GM23338 (cell line): ENCODE results near the gene SH3TC2. TPM values are rescaled to one million over a fixed set of nuclear protein-coding genes. Genes with fewer than 3 reads are reported as not detected.

Experiments
- ATAC-seq: fragments of 200-7000 bp; cut with Tn5 transposase; 3 replicates; pipeline ENCODE4 v1.9.1; 2020
- DNase-seq: peaks from one replicate; pipeline ENCODE4 v3.0.0-alpha.2; 2015; ENCODE audit warnings: low spot score
- H2AFZ ChIP-seq: fragments of 200-600 bp; sonication (generic); 2 replicates; pipeline ENCODE4 v1.8.0; 2016; ENCODE audit warnings: antibody characterized with exemption, mild to moderate bottlenecking, moderate library complexity
- H3F3A ChIP-seq: fragments of 200-600 bp; sonication (generic); replicated peaks from 2 replicates; pipeline ENCODE4 v1.8.0; 2017; ENCODE audit warnings: antibody characterized with exemption, mixed run types, low read depth
- H3K27ac ChIP-seq: fragments of 200-600 bp; sonication (generic); 2 replicates; pipeline ENCODE4 v1.6.1; 2016; ENCODE audit warnings: low read depth
- H3K27me3 ChIP-seq: fragments of 200-600 bp; sonication (generic); 2 replicates; pipeline ENCODE4 v1.8.0; 2016; ENCODE audit warnings: mild to moderate bottlenecking, mixed run types, moderate library complexity; ENCODE audit not compliant: insufficient read depth
- H3K36me3 ChIP-seq: fragments of 200-600 bp; sonication (generic); 2 replicates; pipeline ENCODE4 v1.8.0; 2016; ENCODE audit warnings: mild to moderate bottlenecking; ENCODE audit not compliant: insufficient read depth
- H3K4me1 ChIP-seq: fragments of 200-600 bp; sonication (generic); 2 replicates; pipeline ENCODE4 v1.8.0; 2016; ENCODE audit warnings: mild to moderate bottlenecking, moderate library complexity; ENCODE audit not compliant: insufficient read depth
- H3K4me2 ChIP-seq: fragments of 200-600 bp; sonication (generic); 2 replicates; pipeline ENCODE4 v1.7.1; 2017; ENCODE audit warnings: mixed run types
- H3K4me3 ChIP-seq: fragments of 200-600 bp; sonication (generic); 2 replicates; pipeline ENCODE4 v1.6.1; 2016; ENCODE audit warnings: mixed run types
- H3K79me2 ChIP-seq: fragments of 200-600 bp; sonication (generic); replicated peaks from 2 replicates; pipeline ENCODE4 v1.8.0; 2017; ENCODE audit warnings: mild to moderate bottlenecking; ENCODE audit not compliant: insufficient read depth
- H3K9me2 ChIP-seq: fragments of 200-600 bp; sonication (generic); 2 replicates; pipeline ENCODE4 v1.8.0; 2017; ENCODE audit not compliant: insufficient read depth
- H4K20me1 ChIP-seq: fragments of 200-600 bp; sonication (generic); replicated peaks from 2 replicates; pipeline ENCODE4 v1.8.0; 2017; ENCODE audit warnings: mild to moderate bottlenecking; ENCODE audit not compliant: insufficient read depth
- H3K27ac Mint-ChIP-seq: 2 replicates; pipeline ENCODE4 v1.8.0; 2020; ENCODE audit warnings: inconsistent platforms, mild to moderate bottlenecking, moderate library complexity, mixed read lengths
- H3K27me3 Mint-ChIP-seq: 3 replicates; pipeline ENCODE4 v1.8.0; 2022; ENCODE audit warnings: low read depth, mild to moderate bottlenecking, moderate library complexity, mixed read lengths, inconsistent platforms; ENCODE audit not compliant: insufficient read depth, poor library complexity
- H3K36me3 Mint-ChIP-seq: 3 replicates; pipeline ENCODE4 v1.8.0; 2021; ENCODE audit warnings: low read depth, mild to moderate bottlenecking, inconsistent platforms, moderate library complexity, mixed read lengths
- H3K4me1 Mint-ChIP-seq: 3 replicates; pipeline ENCODE4 v1.8.0; 2020; ENCODE audit warnings: mild to moderate bottlenecking, inconsistent platforms, mixed read lengths
- H3K4me3 Mint-ChIP-seq: 3 replicates; pipeline ENCODE4 v1.8.0; 2021; ENCODE audit warnings: moderate library complexity, mild to moderate bottlenecking, inconsistent platforms, mixed read lengths
- H3K9me3 Mint-ChIP-seq: 3 replicates; pipeline ENCODE4 v1.8.0; 2020; ENCODE audit warnings: moderate library complexity, mild to moderate bottlenecking, inconsistent platforms, mixed read lengths
- EZH2 ChIP-seq: fragments of 200-600 bp; sonication (generic); IDR thresholded peaks from one replicate; pipeline ENCODE4 v1.8.0; 2017; ENCODE audit warnings: antibody characterized with exemption, mild to moderate bottlenecking, low read depth; ENCODE audit not compliant: unreplicated experiment
- EZH2phosphoT487 ChIP-seq: fragments of 200-600 bp; sonication (generic); IDR thresholded peaks from one replicate; pipeline ENCODE4 v1.8.1; 2018; ENCODE audit warnings: antibody characterized with exemption; ENCODE audit not compliant: unreplicated experiment
- NANOG ChIP-seq: IDR thresholded peaks from 2 replicates; pipeline ENCODE4 v1.6.1; 2016; ENCODE audit warnings: antibody characterized with exemption, borderline replicate concordance
- POLR2AphosphoS5 ChIP-seq: IDR thresholded peaks from 2 replicates; pipeline ENCODE4 v1.6.1; 2016; ENCODE audit warnings: antibody characterized with exemption, low read depth
- STAT1 ChIP-seq: IDR thresholded peaks from one replicate; pipeline ENCODE4 v1.6.1; 2016; ENCODE audit warnings: antibody characterized with exemption; ENCODE audit not compliant: unreplicated experiment
- ZNF114 ChIP-seq: fragments of 250-450 bp; sonication (Bioruptor Pico); IDR thresholded peaks from 2 replicates; pipeline ENCODE4 v1.5.0; 2020; ENCODE audit warnings: mild to moderate bottlenecking, moderate library complexity
- ZNF331 ChIP-seq: fragments of 250-450 bp; sonication (Bioruptor Pico); IDR thresholded peaks from 2 replicates; pipeline ENCODE4 v1.5.0; 2020; ENCODE audit warnings: low read depth, mild to moderate bottlenecking, moderate library complexity
- polyA plus RNA-seq: library from polyadenylated mRNA; unstranded; fragments of >200 nt; fragmentation: Nextera tagmentation; extraction: Ambion mirVana; gene quantifications from 2 replicates; pipeline ENCODE4 v1.2.1, GENCODE V29; 2016
- total RNA-seq: library from RNA; depleted of rRNA; stranded (reverse); fragments of >200 nt; shearing (Covaris generic); gene quantifications from 2 replicates; pipeline ENCODE4 v1.2.3, GENCODE V29; 2014
- TF ChIP-seq, protein P1 (sequence below): IDR thresholded peaks from one replicate; pipeline ENCODE4 v1.6.1; 2018; ENCODE audit warnings: antibody characterized with exemption; ENCODE audit not compliant: unreplicated experiment
- TF ChIP-seq, protein P2 (sequence below), 2 experiments: fragments of 200-600 bp in 1 of 2; sonication (generic) in 1 of 2; conservative IDR thresholded peaks; 2 replicates each; pipeline versions ENCODE4 v1.5.1 to v1.6.1; 2016 to 2017; ENCODE audit warnings: antibody characterized with exemption in 2 of 2, low read depth in 2 of 2, mild to moderate bottlenecking in 2 of 2, moderate library complexity in 1 of 2
- TF ChIP-seq, protein P3 (sequence below): fragments of 250-450 bp; sonication (Bioruptor Pico); IDR thresholded peaks from 2 replicates; pipeline ENCODE4 v1.5.0; 2020; ENCODE audit warnings: mild to moderate bottlenecking, moderate library complexity
- TF ChIP-seq, protein P4 (sequence below): IDR thresholded peaks from 2 replicates; pipeline ENCODE4 v1.6.1; 2016; ENCODE audit warnings: antibody characterized with exemption

Gene SH3TC2
- total and polyA plus RNA-seq, 2 experiments from 2014 or later, result 0.10 to 0.17 TPM

DNA sequence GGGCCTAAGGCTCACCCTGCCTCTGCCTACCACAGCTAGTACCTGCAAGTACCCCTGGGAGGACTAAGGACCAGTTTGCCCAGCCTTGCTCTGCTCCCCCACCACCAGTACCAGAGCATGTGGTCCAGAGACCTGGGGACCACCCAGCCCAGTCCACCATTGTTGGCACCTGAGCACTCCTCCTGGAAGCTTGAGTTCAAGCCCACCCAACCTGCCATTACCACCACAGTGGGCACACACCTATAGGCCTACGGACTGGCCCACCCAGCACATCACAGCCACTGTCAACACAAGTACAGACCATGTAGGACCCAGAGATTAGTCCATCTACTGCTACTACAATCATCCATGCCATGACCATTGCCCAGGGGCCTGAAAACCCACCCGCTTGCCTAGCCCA, 30.8 kb upstream of the SH3TC2 start (continued):
- TF ChIP-seq, protein P1, sequence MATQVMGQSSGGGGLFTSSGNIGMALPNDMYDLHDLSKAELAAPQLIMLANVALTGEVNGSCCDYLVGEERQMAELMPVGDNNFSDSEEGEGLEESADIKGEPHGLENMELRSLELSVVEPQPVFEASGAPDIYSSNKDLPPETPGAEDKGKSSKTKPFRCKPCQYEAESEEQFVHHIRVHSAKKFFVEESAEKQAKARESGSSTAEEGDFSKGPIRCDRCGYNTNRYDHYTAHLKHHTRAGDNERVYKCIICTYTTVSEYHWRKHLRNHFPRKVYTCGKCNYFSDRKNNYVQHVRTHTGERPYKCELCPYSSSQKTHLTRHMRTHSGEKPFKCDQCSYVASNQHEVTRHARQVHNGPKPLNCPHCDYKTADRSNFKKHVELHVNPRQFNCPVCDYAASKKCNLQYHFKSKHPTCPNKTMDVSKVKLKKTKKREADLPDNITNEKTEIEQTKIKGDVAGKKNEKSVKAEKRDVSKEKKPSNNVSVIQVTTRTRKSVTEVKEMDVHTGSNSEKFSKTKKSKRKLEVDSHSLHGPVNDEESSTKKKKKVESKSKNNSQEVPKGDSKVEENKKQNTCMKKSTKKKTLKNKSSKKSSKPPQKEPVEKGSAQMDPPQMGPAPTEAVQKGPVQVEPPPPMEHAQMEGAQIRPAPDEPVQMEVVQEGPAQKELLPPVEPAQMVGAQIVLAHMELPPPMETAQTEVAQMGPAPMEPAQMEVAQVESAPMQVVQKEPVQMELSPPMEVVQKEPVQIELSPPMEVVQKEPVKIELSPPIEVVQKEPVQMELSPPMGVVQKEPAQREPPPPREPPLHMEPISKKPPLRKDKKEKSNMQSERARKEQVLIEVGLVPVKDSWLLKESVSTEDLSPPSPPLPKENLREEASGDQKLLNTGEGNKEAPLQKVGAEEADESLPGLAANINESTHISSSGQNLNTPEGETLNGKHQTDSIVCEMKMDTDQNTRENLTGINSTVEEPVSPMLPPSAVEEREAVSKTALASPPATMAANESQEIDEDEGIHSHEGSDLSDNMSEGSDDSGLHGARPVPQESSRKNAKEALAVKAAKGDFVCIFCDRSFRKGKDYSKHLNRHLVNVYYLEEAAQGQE, result no peak
- TF ChIP-seq EZH2phosphoT487 (no peak), STAT1 (no peak), ZNF331 (CRISPR knock-in tag) (no peak), NANOG (no peak)
- TF ChIP-seq, protein P2, sequence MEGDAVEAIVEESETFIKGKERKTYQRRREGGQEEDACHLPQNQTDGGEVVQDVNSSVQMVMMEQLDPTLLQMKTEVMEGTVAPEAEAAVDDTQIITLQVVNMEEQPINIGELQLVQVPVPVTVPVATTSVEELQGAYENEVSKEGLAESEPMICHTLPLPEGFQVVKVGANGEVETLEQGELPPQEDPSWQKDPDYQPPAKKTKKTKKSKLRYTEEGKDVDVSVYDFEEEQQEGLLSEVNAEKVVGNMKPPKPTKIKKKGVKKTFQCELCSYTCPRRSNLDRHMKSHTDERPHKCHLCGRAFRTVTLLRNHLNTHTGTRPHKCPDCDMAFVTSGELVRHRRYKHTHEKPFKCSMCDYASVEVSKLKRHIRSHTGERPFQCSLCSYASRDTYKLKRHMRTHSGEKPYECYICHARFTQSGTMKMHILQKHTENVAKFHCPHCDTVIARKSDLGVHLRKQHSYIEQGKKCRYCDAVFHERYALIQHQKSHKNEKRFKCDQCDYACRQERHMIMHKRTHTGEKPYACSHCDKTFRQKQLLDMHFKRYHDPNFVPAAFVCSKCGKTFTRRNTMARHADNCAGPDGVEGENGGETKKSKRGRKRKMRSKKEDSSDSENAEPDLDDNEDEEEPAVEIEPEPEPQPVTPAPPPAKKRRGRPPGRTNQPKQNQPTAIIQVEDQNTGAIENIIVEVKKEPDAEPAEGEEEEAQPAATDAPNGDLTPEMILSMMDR (conservative IDR thresholded peaks at IDR 0.05; ENCODE audit: low read depth in 2 of 2), result no peak

DNA sequence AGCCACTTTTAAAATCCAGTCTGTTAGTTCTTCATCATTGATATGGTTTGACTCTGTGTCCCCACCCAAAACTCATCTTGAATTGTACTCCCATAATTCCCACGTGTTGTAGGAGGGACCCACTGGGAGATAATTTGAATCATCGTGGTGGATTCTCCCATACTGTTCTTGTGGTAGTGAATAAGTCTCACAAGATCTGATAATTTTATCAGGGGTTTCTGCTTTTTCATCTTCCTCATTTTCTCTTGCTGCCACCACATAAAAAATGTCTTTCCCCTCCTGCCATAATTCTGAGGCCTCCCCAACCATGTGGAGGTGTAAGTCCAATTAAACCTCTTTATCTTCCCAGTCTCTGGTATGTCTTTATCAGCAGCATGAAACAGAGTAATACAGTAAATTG, 26.9 kb upstream of the SH3TC2 start:
- Mint-ChIP-seq H3K27me3 (peaks cover 1% of the 10 kb centered on the region), H3K4me1 (peaks cover 2% of the 10 kb centered on the region; the same call in 1 of the 3 replicates)
- no peak for ATAC-seq
- TF ChIP-seq EZH2phosphoT487, result no peak
- TF ChIP-seq, protein P3, sequence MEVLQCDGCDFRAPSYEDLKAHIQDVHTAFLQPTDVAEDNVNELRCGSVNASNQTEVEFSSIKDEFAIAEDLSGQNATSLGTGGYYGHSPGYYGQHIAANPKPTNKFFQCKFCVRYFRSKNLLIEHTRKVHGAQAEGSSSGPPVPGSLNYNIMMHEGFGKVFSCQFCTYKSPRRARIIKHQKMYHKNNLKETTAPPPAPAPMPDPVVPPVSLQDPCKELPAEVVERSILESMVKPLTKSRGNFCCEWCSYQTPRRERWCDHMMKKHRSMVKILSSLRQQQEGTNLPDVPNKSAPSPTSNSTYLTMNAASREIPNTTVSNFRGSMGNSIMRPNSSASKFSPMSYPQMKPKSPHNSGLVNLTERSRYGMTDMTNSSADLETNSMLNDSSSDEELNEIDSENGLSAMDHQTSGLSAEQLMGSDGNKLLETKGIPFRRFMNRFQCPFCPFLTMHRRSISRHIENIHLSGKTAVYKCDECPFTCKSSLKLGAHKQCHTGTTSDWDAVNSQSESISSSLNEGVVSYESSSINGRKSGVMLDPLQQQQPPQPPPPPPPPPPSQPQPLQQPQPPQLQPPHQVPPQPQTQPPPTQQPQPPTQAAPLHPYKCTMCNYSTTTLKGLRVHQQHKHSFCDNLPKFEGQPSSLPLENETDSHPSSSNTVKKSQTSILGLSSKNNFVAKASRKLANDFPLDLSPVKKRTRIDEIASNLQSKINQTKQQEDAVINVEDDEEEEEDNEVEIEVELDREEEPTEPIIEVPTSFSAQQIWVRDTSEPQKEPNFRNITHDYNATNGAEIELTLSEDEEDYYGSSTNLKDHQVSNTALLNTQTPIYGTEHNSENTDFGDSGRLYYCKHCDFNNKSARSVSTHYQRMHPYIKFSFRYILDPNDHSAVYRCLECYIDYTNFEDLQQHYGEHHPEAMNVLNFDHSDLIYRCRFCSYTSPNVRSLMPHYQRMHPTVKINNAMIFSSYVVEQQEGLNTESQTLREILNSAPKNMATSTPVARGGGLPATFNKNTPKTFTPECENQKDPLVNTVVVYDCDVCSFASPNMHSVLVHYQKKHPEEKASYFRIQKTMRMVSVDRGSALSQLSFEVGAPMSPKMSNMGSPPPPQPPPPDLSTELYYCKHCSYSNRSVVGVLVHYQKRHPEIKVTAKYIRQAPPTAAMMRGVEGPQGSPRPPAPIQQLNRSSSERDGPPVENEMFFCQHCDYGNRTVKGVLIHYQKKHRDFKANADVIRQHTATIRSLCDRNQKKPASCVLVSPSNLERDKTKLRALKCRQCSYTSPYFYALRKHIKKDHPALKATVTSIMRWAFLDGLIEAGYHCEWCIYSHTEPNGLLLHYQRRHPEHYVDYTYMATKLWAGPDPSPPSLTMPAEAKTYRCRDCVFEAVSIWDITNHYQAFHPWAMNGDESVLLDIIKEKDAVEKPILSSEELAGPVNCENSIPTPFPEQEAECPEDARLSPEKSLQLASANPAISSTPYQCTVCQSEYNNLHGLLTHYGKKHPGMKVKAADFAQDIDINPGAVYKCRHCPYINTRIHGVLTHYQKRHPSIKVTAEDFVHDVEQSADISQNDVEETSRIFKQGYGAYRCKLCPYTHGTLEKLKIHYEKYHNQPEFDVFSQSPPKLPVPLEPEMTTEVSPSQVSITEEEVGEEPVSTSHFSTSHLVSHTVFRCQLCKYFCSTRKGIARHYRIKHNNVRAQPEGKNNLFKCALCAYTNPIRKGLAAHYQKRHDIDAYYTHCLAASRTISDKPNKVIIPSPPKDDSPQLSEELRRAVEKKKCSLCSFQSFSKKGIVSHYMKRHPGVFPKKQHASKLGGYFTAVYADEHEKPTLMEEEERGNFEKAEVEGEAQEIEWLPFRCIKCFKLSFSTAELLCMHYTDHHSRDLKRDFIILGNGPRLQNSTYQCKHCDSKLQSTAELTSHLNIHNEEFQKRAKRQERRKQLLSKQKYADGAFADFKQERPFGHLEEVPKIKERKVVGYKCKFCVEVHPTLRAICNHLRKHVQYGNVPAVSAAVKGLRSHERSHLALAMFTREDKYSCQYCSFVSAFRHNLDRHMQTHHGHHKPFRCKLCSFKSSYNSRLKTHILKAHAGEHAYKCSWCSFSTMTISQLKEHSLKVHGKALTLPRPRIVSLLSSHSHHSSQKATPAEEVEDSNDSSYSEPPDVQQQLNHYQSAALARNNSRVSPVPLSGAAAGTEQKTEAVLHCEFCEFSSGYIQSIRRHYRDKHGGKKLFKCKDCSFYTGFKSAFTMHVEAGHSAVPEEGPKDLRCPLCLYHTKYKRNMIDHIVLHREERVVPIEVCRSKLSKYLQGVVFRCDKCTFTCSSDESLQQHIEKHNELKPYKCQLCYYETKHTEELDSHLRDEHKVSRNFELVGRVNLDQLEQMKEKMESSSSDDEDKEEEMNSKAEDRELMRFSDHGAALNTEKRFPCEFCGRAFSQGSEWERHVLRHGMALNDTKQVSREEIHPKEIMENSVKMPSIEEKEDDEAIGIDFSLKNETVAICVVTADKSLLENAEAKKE (CRISPR knock-in tag), result no peak
- no peak for TF ChIP-seq POLR2AphosphoS5
- TF ChIP-seq, protein P4, sequence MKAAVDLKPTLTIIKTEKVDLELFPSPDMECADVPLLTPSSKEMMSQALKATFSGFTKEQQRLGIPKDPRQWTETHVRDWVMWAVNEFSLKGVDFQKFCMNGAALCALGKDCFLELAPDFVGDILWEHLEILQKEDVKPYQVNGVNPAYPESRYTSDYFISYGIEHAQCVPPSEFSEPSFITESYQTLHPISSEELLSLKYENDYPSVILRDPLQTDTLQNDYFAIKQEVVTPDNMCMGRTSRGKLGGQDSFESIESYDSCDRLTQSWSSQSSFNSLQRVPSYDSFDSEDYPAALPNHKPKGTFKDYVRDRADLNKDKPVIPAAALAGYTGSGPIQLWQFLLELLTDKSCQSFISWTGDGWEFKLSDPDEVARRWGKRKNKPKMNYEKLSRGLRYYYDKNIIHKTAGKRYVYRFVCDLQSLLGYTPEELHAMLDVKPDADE, result no peak
- TF ChIP-seq ZNF114 (CRISPR knock-in tag), result no peak
- TF ChIP-seq EZH2, result no peak

More for the DNA sequence above, 26.9 kb upstream of the SH3TC2 start:
- H4K20me1 ChIP-seq, result no peaks in the 10 kb centered on the region
- Mint-ChIP-seq H3K4me3 (no peak overlapping the region), H3K9me3 (peaks cover 8% of the 10 kb centered on the region; the same call in 1 of the 3 replicates), H3K27ac (no peak overlapping the region), H3K36me3 (no peaks in the 10 kb centered on the region)
- no peak overlapping the region for H3K4me3 ChIP-seq
- no peaks in the 10 kb centered on the region for H3K36me3 ChIP-seq
- no peak overlapping the region for H3K27ac ChIP-seq
- no peaks in the 10 kb centered on the region for H3K79me2 ChIP-seq
- H3F3A ChIP-seq, result no peaks in the 10 kb centered on the region
- H3K9me2 ChIP-seq, result no peaks in the 10 kb centered on the region
- H3K4me1 ChIP-seq, result no peaks in the 10 kb centered on the region
- no peak overlapping the region for H3K4me2 ChIP-seq
- H3K27me3 ChIP-seq, result no peaks in the 10 kb centered on the region
- no peak for DNase-seq
- H2AFZ ChIP-seq, result no peak overlapping the region
